ENCODE data around the gene RAPGEF2.

The RAPGEF2 gene

DNA sequence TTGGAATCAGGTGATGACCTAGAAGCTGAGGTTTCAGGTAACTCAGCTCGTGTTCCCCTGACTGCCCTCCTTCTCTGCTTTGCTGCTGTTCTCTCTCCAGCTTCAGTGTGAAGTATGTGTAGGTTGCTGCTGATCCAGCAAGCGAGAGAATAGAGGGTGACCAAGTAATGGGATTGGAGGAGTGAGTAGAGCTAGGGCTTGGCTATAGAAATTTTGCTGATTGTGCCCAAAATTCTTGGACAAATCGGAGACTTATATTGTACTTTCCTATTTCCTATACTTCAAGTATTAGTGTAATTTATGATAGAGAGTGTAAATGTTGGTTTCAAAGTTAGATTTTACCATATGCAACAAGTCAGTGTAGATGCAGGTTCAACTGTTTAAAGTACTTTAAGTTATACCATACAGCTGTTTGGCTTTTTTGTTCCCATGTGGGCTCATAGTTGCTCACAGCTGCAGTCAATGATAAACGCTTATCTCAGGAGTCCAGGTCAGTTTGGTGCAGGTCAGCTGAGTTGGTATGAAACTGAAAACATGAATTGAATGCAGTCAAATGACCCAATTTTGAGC is 48.0 kb downstream of the RAPGEF2 start:
- H4K20me1 ChIP-seq (ENCODE audit: control insufficient read depth, insufficient read depth, low read depth, low read length) = no peaks in the 10 kb centered on the region
- H3K4me1 ChIP-seq (ENCODE audit: control insufficient read depth, low read length) = peaks cover 31% of the 10 kb centered on the region
- peaks cover 70% of the 10 kb centered on the region for H3K79me2 ChIP-seq (ENCODE audit: control insufficient read depth, low read length)
- H3K36me3 ChIP-seq (ENCODE audit: control insufficient read depth, low read length) = no peaks in the 10 kb centered on the region
- TF ChIP-seq EZH2phosphoT487 (IDR thresholded peaks at IDR 0.05; ENCODE audit: borderline replicate concordance, low read length) (no peak), CTCF (IDR thresholded peaks at IDR 0.05; ENCODE audit: low read depth, low read length, poor library complexity, severe bottlenecking) (no peak)
- H3K27ac ChIP-seq (ENCODE audit: low read depth, low read length) = no peak overlapping the region
- no peaks in the 10 kb centered on the region for H3K9me2 ChIP-seq (replicated peaks; ENCODE audit: control insufficient read depth, low read length)
- H3K9me3 ChIP-seq (ENCODE audit: control insufficient read depth, insufficient read depth, low read length) = no peaks in the 10 kb centered on the region
- no peak overlapping the region for H3K4me3 ChIP-seq (ENCODE audit: low read length)
- H3F3A ChIP-seq (ENCODE audit: control insufficient read depth, insufficient read depth) = no peaks in the 10 kb centered on the region
- H3K27me3 ChIP-seq (ENCODE audit: control insufficient read depth, low read length) = no peaks in the 10 kb centered on the region
- 0 out of 2 replicates have a peak overlapping the region, but pooled peaks have one; percentile 3 for H3K4me2 ChIP-seq (ENCODE audit: low read length)

DNA sequence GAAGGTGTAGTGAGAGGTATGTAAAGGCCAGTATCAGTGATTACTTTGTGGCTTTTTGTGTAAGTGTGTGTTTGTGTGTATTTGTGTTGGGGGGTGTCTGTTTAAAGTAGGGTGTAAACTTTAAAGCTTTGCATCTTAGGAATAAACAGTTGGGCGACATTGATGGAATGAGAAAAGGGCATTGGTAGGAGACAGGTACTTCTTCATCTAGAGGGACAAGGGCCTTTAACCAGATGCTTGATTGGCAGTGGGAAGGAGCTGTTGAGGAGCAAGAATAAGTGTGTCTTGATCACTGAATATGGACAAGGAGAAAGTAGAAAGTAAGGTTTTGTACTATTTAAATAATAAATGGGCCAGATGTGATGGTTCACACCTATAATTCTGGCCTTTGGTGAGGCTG is 48.8 kb downstream of the RAPGEF2 start:
- no peaks in the 10 kb centered on the region for H3K36me3 ChIP-seq (ENCODE audit: control insufficient read depth, low read length)
- H3K79me2 ChIP-seq (ENCODE audit: control insufficient read depth, low read length) = peaks cover 68% of the 10 kb centered on the region
- no peak overlapping the region for H3K4me2 ChIP-seq (ENCODE audit: low read length)
- H3K9me3 ChIP-seq (ENCODE audit: control insufficient read depth, insufficient read depth, low read length) = no peaks in the 10 kb centered on the region
- H3F3A ChIP-seq (ENCODE audit: control insufficient read depth, insufficient read depth) = no peaks in the 10 kb centered on the region
- peaks cover 31% of the 10 kb centered on the region for H3K4me1 ChIP-seq (ENCODE audit: control insufficient read depth, low read length)
- H3K4me3 ChIP-seq (ENCODE audit: low read length) = no peak overlapping the region
- no peaks in the 10 kb centered on the region for H3K27me3 ChIP-seq (ENCODE audit: control insufficient read depth, low read length)
- H3K9me2 ChIP-seq (replicated peaks; ENCODE audit: control insufficient read depth, low read length) = no peaks in the 10 kb centered on the region
- TF ChIP-seq CTCF (IDR thresholded peaks at IDR 0.05; ENCODE audit: low read depth, low read length, poor library complexity, severe bottlenecking) = no peak
- TF ChIP-seq EZH2phosphoT487 (IDR thresholded peaks at IDR 0.05; ENCODE audit: borderline replicate concordance, low read length) = no peak
- H4K20me1 ChIP-seq (ENCODE audit: control insufficient read depth, insufficient read depth, low read depth, low read length) = no peaks in the 10 kb centered on the region
- no peak overlapping the region for H3K27ac ChIP-seq (ENCODE audit: low read depth, low read length)

GRCh38 chr4:159152181-159152580 is 49.3 kb downstream of the RAPGEF2 start:
- Histone ChIP-seq H4K20me1 (ENCODE audit: control insufficient read depth, insufficient read depth, low read depth, low read length) (no peaks in the 10 kb centered on the region), H3K4me3 (ENCODE audit: low read length) (no peak overlapping the region)

More at GRCh38 chr4:159152181-159152580, 49.3 kb downstream of the RAPGEF2 start:
- TF ChIP-seq CTCF (IDR thresholded peaks at IDR 0.05; ENCODE audit: low read depth, low read length, poor library complexity, severe bottlenecking) (no peak), EZH2phosphoT487 (IDR thresholded peaks at IDR 0.05; ENCODE audit: borderline replicate concordance, low read length) (no peak)
- Histone ChIP-seq H3K27ac (ENCODE audit: low read depth, low read length) (no peak overlapping the region), H3K27me3 (ENCODE audit: control insufficient read depth, low read length) (no peaks in the 10 kb centered on the region), H3K79me2 (ENCODE audit: control insufficient read depth, low read length) (peaks cover 70% of the 10 kb centered on the region), H3K9me3 (ENCODE audit: control insufficient read depth, insufficient read depth, low read length) (no peaks in the 10 kb centered on the region), H3K4me2 (ENCODE audit: low read length) (no peak overlapping the region), H3F3A (ENCODE audit: control insufficient read depth, insufficient read depth) (no peaks in the 10 kb centered on the region), H3K36me3 (ENCODE audit: control insufficient read depth, low read length) (no peaks in the 10 kb centered on the region), H3K4me1 (ENCODE audit: control insufficient read depth, low read length) (peaks cover 31% of the 10 kb centered on the region), H3K9me2 (replicated peaks; ENCODE audit: control insufficient read depth, low read length) (no peaks in the 10 kb centered on the region)
